SH-SY5Y (cell line): ENCODE data around the gene C2orf68.

ENCODE experiments used
- GATA2 ChIP-seq: IDR thresholded peaks from 2 replicates; pipeline ENCODE4 v1.6.1; 2011; ENCODE audit warnings: mild to moderate bottlenecking, low read depth, low read length
- GATA3 ChIP-seq: IDR thresholded peaks from 2 replicates; pipeline ENCODE4 v1.6.1; 2011; ENCODE audit warnings: low read depth, mild to moderate bottlenecking, low read length, moderate library complexity

- no peak for TF ChIP-seq GATA2
- TF ChIP-seq GATA3 = no peak
Measured at GRCh38 chr2:85584354-85584856, 27.5 kb downstream of the C2orf68 start, which contains the start of gene VAMP5.
